OCI-M2 (cell line): ENCODE measurements around the gene ALKBH2.
"Not testable (repeated sequence)": the region's sequence is repeated elsewhere in the genome, so short reads cannot be mapped to it uniquely, and the experiment has no call there.

Source experiments
- DNase-seq: peaks from one replicate; lab custom pipeline; 2025; ENCODE audit not compliant: unreplicated experiment; lab: John Stamatoyannopoulos, UW

The ALKBH2 gene

GRCh38 chr12:109069307-109070271, 23.7 kb downstream of the ALKBH2 start:
- DNase-seq = no peak

GRCh38 chr12:109065853-109066193, 27.4 kb downstream of the ALKBH2 start:
- DNase-seq = no peak

GRCh38 chr12:109065154-109065852, 28.0 kb downstream of the ALKBH2 start:
- no peak for DNase-seq

- no peak for DNase-seq
Observed at GRCh38 chr12:109064143-109064542, 29.1 kb downstream of the ALKBH2 start.

- DNase-seq = no peak
Observed at GRCh38 chr12:109058773-109059172, 34.5 kb downstream of the ALKBH2 start.

GRCh38 chr12:109057376-109057775, 35.9 kb downstream of the ALKBH2 start:
- DNase-seq = no peak

- no peak for DNase-seq
Observed at GRCh38 chr12:109056891-109057290, 36.4 kb downstream of the ALKBH2 start.

- no peak for DNase-seq
Observed at GRCh38 chr12:109054520-109054919, 38.8 kb downstream of the ALKBH2 start.

- not testable (repeated sequence) for DNase-seq
Observed at GRCh38 chr12:109054124-109054513, 39.2 kb downstream of the ALKBH2 start.

- DNase-seq = no peak
Observed at GRCh38 chr12:109053382-109054123, 39.7 kb downstream of the ALKBH2 start.

- DNase-seq = peak; percentile 24
Observed at GRCh38 chr12:109052414-109053323, 40.6 kb downstream of the ALKBH2 start, which contains the start of gene USP30. Gene USP30 (plus strand): TSS chr12:109052576. CDS start chr12:109052679, 103 bp downstream.

GRCh38 chr12:109052097-109052413, 41.2 kb downstream of the ALKBH2 start:
- no peak for DNase-seq

- DNase-seq = not testable (repeated sequence)
Observed at GRCh38 chr12:109049794-109050193, 43.5 kb downstream of the ALKBH2 start.

GRCh38 chr12:109048706-109049105, 44.6 kb downstream of the ALKBH2 start:
- not testable (repeated sequence) for DNase-seq

GRCh38 chr12:109047081-109047805, 46.0 kb downstream of the ALKBH2 start:
- DNase-seq = no peak

GRCh38 chr12:109044241-109044640, 49.0 kb downstream of the ALKBH2 start:
- no peak for DNase-seq
